Activated CD8-positive, alpha-beta memory T cell treated with anti-CD3 and anti-CD28 coated beads, Interleukin-2, amount 50 U/mL, for 1 hour (primary cell): ENCODE results near the gene MRPS24.

ENCODE experiments used
- DNase-seq: peaks from one replicate; pipeline ENCODE4 v3.0.0-alpha.2; 2020; ENCODE audit errors: extremely low read depth

The MRPS24 gene

DNA sequence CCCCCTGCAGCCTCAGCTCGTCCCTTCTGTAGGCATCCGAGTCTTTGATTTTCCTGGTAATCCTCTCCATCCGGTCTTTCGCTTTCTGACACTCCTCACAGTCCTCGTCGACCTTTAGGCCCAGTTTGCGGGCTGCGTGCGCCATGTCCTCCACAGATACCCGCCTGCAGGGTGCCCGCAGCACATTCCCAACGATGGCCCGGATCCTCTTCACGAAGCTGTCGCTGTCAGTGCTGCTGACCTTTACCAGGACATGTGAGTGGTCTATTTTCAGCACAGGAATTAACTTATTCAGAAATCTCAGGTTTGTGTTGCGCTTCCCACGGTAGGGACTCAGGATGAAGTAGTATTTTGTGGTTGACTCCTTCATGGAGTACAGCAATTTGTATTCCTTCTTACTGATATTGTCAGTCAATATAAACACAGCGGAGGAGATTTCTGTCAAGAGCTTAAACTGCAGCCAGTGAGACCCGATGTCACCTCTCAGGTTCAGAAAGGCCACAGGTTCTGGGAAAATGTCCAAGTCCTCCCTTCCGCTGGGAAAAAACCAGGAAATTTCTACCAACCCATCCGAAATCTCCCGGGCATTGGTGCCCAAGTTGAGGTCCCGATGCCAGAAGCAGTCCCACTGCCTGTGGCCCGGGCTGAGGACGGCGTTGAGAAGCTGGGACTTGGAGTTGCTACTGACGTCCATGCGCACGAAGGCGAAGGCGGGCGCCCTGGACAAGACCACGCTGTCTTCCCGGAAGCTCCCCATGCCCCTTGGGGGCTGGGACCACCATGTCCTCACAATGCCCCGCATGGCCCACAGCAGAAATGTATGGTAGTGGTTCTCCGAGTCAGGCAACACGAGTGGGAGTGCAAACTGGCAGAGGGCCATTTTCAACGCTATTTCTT is 8.9 kb upstream of the MRPS24 start:
- DNase-seq = no peak

DNA sequence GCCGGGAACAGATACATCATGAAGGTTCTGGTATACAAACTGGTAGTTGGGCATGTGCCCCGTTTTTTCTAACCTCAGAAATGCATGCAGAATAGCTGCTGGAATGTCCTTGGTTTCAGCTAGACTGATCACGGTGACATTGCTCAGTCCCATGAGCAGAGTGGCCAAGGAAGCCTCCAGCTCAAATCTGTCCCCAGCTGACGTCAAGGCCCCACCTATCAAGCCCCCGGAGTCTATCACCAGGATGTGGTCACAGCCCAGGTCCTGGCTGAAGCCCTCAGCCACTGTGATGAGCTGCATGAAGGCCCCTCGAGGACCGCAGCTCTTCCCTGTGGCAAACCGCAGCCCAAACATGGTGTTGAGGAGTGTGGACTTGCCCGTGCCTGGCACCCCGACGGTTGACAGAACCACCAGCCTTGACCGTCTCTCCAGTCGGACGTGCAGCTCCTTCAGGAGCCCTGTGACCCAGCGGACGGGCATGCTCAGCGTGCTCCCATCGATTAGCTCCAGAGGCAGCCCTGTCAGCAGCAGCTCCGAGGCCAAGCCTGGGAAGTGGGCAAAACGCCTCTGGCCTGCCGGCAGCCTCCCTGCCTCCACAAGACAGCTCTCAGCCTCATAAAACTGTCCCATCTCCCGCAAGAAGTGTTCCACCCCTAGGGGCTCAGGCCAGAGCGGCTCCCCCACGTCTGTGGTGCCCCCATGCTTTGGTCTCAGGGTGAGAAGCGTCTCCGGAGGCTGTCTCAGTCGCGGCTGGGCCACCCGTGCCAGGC is 7.8 kb upstream of the MRPS24 start:
- DNase-seq = no peak

GRCh38 chr7:43876241-43876640 is 6.9 kb upstream of the MRPS24 start:
- DNase-seq = no peak

DNA sequence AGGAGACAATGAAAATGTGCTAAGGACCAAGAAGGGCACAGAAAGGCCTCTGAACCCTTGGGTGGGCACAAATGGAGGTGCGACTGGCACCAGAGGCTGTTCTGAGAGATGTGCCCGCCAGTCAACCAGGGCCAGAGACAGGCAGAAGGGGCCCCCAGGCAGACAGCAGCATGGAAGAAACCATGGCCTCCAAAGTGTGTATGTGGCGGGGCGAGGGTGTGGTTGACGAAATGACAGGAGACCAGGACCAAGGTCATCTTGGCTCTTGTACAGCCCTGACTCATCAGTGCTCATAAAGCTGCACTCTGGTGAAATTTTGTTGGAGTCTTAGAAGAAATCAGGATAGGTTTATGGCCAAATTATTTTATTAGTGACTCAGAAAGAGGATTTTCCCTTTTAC is 4.0 kb upstream of the MRPS24 start:
- no peak for DNase-seq

GRCh38 chr7:43872406-43873110 is 3.2 kb upstream of the MRPS24 start:
- no peak for DNase-seq

- DNase-seq = no peak
Observed at GRCh38 chr7:43871064-43871463, 1.7 kb upstream of the MRPS24 start.

DNA sequence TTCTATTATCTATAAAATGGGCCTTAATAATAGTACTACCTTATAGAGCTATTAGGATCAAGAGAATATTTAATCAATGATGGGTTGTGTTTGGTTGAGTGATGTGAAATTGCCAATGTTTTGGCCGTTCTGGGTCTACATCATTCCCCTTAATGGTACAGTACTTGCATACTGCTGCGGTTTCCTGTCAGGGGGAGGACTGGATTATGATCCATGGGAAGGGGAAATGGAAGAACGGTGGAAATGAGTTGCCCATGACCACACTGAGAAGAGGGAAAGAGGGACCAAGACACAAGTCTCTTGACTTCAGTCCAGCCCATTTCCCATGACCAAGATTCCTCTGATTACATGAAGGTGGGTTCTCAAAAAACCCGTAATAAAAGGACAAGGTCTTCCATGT is 999 bp upstream of the MRPS24 start:
- DNase-seq = no peak

- no peak for DNase-seq
Observed at GRCh38 chr7:43869867-43870240, 537 bp upstream of the MRPS24 start.

DNA sequence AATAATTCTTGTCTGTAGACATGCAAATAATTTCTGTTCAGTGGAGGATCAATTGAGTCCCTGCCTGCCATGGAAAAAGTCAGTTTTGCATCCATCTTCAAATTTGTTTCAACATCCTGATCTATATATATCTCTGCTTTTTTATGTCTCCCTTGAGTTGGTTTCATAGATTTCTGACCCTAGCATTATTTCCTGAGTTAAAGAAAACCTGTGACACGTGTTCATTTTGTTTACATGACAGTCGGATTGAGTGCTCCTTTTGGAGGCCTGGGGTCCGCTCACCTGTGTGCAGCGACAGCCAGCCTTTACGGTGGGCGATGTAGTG is 674 bp downstream of the MRPS24 start:
- no peak for DNase-seq

- no peak for DNase-seq
Observed at GRCh38 chr7:43868181-43868580, 1.1 kb downstream of the MRPS24 start.

- no peak for DNase-seq
Observed at GRCh38 chr7:43865277-43865676, 4.0 kb downstream of the MRPS24 start.

DNA sequence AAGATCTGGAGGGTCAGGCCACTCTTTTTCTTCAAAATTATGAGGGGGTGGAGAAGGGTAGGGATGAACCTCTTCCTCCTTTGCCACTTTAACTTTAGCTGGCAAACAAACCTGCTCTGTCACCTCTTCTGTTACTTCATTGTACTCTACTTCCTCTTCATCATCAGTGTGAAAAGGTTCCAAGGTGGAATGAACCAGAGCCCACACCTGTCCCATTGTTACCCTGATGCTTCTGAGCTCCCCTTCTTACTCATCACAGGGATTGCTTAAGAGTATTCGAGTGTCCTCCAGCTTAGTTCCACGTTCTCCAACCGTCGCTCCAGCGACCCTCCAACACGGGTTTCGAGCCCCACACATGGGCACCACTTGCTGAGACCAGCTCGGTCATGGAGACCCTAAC is 5.2 kb downstream of the MRPS24 start:
- DNase-seq = no peak

DNA sequence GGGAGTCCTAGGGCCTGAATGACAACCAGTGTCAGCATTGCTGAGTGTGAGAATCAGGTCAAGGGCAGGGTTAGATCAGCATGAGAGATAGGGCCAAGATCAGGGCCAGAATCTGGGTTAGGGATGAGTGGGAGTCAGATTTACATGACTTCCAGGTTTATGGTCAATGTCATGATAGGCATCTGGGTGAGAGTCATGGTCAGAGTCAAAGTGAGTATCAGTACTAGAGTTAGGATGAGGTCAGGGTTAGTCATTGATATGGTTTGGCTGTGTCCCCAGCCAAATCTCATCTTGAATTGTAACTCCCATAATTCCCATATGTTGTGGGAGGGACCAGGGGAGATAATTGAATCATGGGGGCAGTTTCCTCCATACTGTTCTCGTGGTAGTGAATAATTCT is 12.3 kb downstream of the MRPS24 start:
- no peak for DNase-seq

DNA sequence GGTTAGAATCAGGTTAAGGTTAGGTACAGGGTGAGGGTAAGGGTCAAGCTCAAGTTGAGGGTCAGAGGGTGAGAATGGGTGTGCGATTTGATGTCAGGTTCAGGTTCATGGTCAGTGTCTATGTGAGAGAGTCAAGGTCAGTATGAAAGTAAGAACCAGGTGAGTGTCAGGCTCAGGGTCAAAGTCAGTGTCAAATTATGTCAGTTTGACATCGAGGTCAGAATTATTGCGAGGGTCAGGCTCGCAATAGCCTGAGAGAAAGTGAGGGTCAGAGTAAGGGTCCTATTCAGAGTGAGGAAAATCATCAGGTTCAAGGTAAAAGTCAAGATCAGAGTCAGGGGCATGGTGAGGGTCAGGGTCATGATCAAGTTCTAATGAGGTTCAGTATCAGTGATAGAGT is 13.0 kb downstream of the MRPS24 start:
- DNase-seq = no peak

DNA sequence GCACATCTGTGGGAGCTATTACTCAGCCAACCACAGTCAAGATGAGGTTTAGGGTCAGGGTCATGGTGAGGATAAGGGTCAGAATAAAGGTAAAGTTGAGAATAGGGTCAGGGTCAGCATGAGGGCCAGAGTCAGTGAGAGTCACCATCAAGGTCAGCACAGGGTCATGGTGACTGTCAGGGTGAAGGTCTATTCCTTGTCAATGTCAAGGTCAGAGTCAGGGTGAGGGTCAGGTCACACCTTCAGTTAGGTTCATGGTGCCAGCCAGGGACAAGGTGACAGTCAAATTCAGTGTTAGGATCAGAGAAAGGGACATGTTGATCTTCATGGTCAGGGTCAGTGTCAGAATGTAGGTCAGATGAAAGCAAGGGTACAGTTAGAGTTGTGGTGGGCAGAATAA is 14.1 kb downstream of the MRPS24 start:
- no peak for DNase-seq

DNA sequence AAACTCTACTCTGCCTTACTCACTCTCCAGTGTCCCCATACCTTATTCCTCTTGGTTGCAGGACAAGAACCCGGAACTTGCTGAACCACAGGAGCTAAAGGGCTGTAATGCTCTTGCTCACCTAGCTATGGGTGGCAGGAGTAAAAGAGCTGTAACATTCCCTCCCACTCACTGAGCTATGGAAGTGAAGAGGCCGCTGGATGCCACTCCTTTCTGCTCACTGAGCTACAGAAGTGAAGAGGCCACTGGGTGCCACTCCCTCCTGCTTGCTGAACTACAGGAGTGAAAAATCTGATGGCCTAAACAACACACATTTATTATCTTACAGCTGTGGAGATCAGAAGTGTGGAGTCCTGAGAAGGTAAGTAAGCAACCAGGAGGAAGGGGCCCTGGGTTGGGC is 17.5 kb downstream of the MRPS24 start:
- DNase-seq = no peak

DNA sequence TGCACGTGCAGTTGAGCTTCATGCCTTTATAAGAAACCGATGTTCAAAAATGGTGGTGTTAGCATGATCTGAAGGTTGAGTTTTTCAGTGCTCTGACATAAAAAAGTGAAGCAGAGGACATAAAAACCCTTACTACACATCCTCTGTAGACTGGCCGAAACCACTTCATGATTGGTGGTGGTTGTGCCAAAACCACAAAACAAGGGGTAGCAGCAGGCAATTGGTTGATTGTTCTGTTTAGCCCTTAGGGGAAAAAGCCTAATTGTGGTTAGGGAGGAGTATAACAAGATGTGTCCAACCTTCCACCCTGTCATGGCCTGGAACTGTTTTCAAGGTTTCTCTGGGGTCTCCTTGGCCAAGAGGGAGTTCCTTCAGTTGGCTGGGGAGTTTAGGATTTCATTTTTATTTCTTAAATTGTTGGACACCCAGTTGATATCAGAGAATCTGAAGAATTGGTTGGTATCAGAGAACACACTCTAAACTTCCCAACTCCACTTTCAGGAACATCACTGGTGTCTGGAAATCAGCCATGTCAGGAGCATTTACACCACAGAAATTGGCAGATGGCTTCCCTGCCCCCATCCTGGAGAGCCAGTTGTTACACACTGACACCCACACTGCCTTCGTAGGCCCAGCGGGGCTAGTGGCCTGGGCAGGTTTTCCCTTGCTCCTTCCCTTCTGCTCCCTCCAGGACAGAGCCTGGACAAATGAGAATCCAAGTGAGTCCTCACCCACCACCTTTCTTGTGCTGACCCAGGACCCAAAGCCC is 18.8 kb downstream of the MRPS24 start:
- no peak for DNase-seq

DNA sequence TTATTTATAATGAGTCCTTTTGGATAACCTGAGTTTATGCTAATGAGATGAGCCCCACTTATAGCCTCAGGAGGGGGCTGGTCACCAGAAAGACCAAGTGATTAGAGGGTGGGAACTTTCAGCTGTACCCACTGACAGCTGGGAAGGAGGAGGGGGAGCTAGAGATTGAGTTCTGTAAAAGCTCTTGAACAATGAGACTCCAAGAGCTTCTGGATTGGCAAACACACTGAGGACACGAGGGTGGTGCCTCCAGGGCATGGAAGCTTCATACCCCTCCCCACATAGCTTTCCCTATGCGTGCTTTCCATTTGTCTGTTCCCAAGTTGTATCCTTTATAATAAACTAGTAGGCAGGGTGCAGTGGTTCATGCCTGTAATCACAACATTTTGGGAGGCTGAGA is 20.3 kb downstream of the MRPS24 start:
- DNase-seq = no peak

DNA sequence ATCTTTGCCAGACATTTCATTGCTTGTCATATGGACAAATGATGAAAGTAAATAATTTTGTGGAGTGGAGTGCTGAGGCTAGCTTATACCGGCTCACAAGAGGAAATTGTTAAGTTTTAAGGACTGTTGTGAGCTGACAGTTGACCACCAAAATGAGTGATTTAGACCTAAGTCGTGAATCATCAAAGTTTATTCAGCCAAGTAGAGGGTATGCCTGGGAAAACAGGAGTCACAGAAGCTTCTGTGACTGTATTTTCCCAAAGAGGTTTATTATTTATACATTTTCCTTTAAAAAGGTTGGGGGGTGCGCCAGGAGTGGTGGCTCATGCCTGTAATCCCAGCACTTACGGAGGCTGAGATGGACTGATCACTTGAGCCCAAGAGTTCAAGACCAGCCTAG is 21.8 kb downstream of the MRPS24 start:
- no peak for DNase-seq

DNA sequence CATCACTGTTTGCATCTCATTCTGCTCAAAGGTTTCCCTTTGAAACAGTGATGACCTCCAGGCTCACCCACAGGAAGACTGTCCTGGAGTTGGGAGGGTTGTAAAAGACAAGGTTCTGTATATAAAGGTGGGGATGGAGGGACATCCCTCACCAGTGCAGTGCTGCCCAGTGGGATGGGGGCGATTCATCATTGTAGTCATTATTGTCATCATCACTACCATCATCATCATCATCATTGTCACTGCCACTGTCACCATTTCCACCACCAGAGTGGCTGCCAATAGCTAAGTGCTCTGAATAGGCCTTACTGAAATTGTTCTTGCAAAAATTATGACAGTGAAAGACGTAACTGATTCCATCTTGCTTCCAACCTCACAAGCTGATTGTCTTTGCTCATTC is 24.7 kb downstream of the MRPS24 start:
- DNase-seq = no peak

GRCh38 chr7:43844257-43844656 is 25.1 kb downstream of the MRPS24 start:
- DNase-seq = no peak

DNA sequence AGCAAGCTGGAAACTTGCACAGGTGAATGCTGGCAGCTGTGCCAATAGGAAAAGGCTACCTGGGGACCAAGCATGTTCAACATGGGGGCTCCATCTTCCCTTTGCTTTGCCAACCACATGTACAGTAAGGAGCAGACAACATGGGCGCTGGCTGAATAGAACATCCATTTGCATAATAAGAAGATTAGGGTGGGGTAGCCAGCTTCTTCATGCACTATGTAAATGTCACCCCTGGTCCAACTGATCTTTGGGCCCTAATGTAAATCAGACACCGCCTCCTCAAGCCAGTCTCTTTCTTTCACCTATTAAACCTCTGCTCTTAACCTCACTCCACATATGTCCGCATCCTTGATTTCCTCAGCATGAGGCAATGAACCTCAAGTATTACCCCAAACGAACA is 26.0 kb downstream of the MRPS24 start:
- DNase-seq = no peak
